Right ventricle myocardium superior (tissue), 1 donor: ENCODE results near the gene CLEC5A. TPM values are rescaled to one million over a fixed set of nuclear protein-coding genes. Genes with fewer than 3 reads are reported as not detected.
"Not testable (repeated sequence)": the region's sequence is repeated elsewhere in the genome, so short reads cannot be mapped to it uniquely, and the experiment has no call there.

Experiments
- ATAC-seq: fragments of 200-7000 bp; cut with Tn5 transposase; one replicate; pipeline ENCODE4 v1.9.1; 2020; ENCODE audit warnings: mild to moderate bottlenecking; ENCODE audit not compliant: poor library complexity
- DNase-seq: peaks from one replicate; pipeline ENCODE4 v3.0.0-alpha.2; 2020
- intact Hi-C: fragments of 100-400 bp; cut with DNase I; formaldehyde crosslinking; loops from one replicate; pipeline ENCODE4 v1.11.2; 2022
- total RNA-seq: library from RNA; stranded (reverse); fragmentation: NEBNext Ultra II Directional; extraction: Animal tissue kit (Norgen Biotek cat#: 25700); gene quantifications from one replicate; pipeline ENCODE4 v1.2.1, GENCODE V29; 2021
- donor health status: DM: no; HTN: yes; CAD: no; lungs with severe emphysema.

Gene CLEC5A
- total RNA-seq, 1 donor from 2014 or later, result 0.08 TPM

DNA sequence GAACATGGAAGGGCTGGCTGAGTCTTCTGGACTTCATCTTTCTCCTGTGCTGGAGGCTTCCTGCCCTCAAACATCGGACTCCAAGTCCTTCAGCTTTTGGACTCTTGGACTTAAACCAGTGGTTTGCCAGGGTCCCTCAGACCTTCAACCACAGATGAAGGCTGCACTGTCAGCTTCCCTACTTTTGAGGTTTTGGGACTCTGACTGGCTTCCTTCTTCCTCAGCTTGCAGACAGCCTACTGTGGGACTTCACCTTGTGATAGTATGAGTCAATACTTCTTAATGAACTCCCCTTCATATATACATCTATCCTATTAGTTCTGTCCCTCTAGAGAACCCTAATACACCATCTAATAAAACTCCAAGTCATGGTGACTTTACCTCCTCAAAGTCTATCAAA is 4.0 kb upstream of the CLEC5A start:
- DNase-seq (no peak), ATAC-seq (no peak)
- intact Hi-C loops, result no loop called here

DNA sequence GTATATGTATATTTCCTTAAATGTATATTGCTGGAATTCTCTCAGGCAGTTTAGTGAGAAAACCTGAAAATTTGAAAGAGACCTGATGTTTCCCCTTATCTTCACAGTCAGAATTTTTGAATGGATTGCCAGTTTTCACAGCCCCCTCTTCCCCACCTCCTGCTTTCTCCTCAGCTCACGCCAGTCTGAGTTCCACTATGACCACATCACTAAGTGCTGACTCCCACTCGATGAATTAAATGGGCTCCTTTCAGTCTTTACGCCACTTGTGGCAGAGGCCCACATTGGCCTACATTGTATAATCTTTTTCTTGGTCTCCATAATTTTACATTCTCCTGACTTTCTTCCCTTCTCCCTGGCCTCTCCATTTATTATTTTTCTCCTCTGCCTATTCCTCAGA is 3.1 kb upstream of the CLEC5A start:
- intact Hi-C loops, result no loop called here
- no peak for DNase-seq
- ATAC-seq, result no peak

DNA sequence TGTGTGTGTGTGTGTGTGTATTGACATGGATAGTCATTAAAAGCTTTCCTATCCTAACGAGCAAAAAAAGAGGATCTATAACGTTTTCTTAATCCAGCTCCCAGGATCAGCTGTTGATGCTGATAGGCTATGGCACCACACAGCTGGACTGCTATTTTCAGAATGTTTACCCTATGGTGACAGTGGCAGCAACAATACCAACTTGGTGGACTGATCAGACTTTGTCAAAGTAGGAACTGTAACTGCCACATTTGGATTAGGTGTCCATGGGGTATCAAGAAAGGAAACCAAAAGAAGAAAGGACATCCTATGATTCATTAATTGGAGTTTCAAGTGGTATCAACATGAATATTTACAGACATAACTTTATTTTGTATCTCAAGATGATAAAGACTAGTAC is 2.7 kb upstream of the CLEC5A start:
- no peak for ATAC-seq
- no peak for DNase-seq
- intact Hi-C loops, result no loop called here

DNA sequence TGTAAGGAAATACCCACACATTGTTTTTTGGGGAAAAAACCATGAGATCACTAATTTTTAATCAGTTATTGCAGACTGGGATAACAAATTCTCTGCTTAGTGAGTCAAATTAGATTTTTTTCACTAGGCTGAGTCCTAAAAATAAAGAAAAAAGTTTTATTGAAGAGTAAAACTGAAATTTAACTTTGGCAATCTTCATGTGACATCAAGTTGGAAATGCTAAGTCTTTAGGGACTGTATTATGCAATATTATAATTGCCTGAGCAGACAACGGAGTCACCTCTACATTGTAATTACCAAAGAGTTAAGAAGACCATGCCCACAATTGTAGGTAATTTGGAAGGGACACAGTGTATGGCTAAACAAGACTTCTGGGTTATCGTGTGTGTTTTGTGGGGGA is 2.2 kb upstream of the CLEC5A start:
- ATAC-seq (no peak), DNase-seq (no peak)
- intact Hi-C loops, result no loop called here

DNA sequence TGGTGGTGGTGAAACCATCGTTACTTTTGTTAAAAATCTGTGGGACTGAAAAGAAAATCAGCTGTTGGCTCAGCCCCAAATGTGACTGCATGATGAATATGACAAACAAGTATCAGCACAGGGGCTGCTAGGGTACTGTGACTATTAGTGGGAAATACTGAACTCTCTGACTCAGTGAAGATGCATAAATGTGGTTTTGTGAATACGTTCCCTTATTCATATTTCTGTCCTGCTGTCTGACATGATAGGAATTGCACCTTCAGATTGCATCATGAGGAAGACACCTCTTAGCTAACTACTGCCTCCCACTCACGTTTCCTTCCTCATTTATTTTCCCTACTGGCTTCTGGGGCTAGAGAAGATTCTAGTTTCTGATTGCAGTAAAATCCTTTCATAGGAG is 1.4 kb downstream of the CLEC5A start:
- DNase-seq (no peak), ATAC-seq (peak; percentile 20)
- intact Hi-C loops, result no loop called here

DNA sequence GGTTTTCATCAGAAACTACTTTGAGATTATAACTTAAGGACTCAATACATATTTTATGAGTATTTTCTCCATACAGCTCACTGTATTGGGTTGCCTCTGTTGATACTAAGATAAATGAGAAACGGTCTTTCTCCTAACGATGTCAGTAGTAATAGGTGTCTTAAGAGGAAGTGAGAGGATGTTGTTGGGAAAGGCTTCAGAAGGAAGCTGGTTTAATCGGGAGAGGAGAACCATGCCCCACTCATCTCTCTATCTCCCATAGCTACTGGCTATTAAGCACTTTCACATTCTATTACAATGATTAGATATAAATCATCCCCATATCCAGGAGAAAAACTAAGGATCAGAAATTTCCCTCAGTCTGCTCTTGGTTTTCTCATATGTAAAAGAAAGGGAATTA is 2.0 kb downstream of the CLEC5A start:
- DNase-seq (no peak), ATAC-seq (no peak)
- intact Hi-C loops, result no loop called here

DNA sequence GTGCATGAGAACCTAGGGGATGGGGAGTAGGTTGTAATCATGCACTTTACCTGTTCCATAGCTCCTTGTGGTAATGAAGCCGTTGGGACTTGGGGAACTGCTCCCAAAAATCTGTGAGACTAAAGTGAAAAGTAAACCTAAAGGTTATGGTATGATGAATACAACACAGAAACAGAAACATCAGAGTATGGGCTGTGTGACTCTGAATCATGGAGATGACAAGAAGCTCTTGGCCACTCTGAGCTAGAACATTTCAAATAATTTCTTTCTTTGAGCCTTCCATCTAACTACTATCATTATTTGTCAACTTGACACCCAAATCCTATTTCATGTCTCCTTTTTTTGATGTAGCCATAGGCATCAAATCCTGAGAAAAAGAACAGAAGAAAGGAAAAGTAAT is 2.9 kb downstream of the CLEC5A start:
- intact Hi-C loops, result no loop called here
- no peak for ATAC-seq
- DNase-seq, result no peak

DNA sequence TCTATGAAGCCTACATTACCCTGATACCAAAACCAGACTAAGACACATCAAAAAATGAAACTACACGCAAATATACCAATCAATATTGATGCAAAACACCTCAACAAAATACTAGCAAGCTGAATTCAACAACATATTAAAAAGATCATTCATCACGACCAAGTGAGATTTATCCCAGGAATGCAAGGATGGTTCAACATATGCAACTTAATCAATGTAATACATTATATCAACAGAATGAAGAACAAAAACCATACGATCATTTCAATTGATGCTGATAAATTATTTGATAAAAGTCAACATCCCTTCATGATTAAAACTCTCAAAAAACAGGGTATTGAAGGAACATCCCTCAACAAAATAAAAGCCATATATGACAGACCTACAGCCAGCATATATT is 5.7 kb downstream of the CLEC5A start:
- ATAC-seq (no peak), DNase-seq (no peak)
- intact Hi-C loops, result no loop called here

DNA sequence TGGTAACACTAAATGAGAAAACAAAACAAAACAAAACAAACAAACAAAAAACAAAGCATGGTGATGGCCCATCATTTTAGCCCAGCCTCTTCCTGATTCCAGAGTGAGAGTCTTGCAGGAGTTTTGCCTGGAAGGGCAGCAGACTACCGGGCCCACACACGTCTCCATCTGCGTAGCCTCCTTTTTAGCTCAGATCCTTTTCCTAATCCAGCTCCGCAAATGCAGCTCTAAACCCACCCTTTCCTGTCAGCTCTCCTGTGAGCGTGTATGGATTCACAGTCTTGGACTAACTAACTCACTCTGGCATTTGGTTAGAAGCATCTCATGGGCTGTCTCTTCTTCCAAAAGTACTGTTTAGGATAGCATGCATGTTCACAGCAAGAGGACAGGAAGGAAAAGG is 16.6 kb downstream of the CLEC5A start:
- no peak for ATAC-seq
- intact Hi-C loops, result no loop called here
- DNase-seq, result no peak

DNA sequence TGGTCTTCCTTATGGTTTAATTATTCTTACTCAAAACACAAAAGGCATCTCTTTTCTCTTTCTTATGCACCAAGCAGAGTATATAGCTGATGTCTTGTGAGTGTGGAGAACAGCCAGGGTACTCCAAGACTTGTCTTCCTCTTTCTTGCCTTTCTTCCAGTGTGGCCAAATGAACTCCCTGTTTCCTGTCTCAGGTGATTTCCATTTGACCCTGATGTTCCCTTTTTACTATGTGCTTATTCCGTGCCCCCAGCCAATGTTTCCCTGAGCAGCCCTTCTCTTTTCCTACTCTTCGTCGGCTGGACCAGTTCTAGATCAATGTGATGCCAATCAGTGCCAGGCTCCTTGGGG is 18.0 kb downstream of the CLEC5A start:
- no peak for DNase-seq
- no peak for ATAC-seq
- intact Hi-C loops, result no loop called here

DNA sequence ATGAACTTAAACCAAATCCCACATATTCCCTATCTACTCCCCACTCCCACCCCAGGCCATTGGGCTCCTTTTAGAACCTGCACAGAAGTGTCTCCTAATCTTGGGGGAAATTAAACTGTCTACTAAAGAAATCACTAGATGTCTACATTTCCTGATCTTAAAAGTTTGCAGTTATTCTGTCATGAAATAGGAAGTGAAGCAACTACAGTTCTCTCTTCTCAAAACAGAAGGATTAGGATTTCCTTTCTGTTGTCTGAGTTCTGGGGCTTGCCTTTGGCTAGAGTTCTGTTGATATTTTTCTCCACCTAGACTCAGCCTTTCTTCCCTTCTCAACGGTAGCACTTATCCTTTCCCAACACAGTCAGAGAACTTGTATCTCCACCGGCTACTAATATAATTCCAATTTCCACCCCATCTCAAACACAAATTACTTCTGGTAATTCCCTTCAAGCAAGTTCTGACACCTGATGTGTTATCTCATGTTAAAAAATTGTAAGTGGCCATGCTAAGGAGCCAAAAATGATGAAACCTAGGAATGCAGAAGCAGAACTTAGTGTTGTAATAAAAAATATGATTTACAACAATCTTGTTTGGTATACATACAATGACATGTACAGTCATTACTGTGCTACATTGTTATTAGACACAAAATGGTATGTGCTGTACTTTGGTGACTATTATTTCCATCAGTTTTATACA is 18.5 kb downstream of the CLEC5A start:
- ATAC-seq (no peak), DNase-seq (no peak)
- intact Hi-C loops, result no loop called here

DNA sequence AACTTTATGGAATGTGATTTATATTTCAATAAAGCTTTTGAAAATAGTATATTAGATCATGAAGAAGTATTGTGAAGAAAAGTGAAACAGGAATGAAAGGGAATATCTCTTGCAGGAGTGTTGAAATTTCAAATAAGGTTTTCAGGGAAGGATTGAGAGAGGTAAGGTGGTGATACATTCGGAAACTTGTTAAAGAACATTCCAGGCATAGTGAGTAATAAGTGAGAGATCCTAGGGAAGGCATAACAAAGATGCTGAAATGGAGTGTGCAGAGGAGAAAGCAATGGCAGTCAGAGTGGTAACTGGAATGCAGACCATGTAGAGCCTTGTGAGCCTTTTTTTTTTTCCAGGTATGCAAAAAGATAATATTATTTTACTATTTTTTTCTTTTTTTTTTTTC is 26.5 kb downstream of the CLEC5A start:
- ATAC-seq (no peak), DNase-seq (no peak)
- intact Hi-C loops, result no loop called here

DNA sequence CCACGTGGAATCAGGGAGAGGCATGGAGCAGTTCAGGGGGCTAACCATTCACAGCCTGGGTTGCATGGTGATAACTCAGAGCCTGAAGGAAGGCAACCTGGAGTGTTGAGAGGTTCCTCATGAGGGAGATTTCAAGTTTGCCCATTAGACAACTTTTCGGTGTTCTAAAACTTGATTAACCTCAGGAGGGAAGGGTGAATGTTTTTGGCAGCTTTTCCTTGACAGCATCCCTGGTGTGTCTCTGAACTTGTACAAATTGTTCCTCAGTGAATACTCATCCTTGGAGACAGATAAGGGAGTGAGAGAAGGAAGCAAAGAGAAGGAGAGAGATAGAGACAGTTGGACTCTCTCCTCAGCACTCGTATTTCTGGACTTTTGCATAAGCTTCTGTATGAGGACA is 30.7 kb downstream of the CLEC5A start, which contains the start of gene OR9A4:
TSS of gene OR9A4 (plus strand) at position 301 of the 400 bp plus-strand sequence. CDS start 2,477 bp downstream, outside the sequence.
- no peak for ATAC-seq
- DNase-seq, result no peak

DNA sequence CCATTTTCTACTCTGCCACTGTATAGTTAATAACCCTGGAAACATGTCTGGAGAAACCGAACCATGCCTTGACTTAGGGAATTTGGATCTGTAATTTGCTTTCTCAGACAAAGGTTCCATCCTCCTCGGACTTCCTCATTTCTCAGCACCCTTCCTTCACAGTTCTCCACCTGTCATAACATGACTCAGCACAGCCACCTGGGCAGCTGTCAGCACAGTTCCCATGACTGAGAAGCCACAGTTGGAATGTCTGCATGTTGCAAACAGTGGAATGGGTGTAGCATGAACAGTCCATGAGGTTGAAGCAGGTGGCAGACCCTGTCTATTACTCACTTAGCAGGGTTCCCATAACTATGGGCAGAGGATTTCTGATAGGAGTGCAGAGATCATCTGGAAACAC is 31.2 kb downstream of the CLEC5A start:
- intact Hi-C loops, result no loop called here
- no peak for ATAC-seq
- DNase-seq, result no peak

More for the DNA sequence above, 30.7 kb downstream of the CLEC5A start, which contains the start of gene OR9A4:
- intact Hi-C loops, result no loop called here

DNA sequence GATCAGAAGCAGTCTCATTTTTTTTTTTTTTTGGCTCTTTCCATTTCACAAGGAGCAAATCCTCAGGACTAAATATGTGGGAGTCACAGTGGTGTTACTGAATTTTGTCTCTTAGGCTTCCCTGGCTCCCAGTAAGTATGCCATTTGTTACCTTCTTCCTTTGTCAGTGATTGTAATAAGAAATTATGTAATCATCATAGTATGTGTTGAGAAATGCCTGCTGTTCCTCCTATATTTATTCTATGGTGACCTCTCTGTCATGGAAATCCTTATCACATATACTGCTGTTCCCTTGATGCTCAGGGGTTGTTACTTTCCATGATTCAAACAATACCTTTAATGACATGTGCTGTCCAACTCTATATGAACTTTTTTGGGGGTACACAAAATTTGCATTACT is 35.4 kb downstream of the CLEC5A start:
- no peak for ATAC-seq
- no peak for DNase-seq
- intact Hi-C loops, result no loop called here

DNA sequence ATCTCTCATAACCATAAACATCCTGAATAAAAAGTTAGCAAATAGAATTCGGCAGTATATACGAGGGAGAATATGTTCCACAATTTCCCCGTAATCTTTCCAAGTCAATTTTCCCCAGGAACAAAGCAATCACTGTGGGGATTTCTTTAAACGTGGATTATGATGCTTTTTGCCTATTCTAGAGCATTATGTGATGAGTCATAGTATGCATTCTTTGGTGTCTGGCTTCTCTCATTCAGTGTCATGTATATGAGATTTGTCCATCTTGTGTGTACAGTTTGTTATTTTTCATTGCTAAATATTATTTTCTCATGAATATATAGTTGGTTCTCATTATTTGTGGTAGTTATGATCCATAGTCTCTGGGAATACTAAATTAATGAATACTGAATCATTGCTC is 40.5 kb downstream of the CLEC5A start:
- DNase-seq, result no peak
- intact Hi-C loops, result no loop called here
- no peak for ATAC-seq

DNA sequence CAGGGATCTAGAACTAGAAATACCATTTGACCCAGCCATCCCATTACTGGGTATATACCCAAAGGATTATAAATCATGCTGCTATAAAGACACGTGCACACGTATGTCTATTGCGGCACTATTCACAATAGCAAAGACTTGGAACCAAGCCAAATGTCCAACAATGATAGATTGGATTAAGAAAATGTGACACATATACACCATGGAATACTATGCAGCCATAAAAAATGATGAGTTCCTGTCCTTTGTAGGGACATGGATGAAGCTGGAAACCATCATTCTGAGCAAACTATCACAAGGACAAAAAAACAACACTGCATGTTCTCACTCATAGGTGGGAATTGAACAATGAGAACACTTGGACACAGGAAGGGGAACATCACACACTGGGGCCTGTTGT is 47.4 kb downstream of the CLEC5A start:
- intact Hi-C loops, ATAC-seq, DNase-seq: not testable (repeated sequence)

DNA sequence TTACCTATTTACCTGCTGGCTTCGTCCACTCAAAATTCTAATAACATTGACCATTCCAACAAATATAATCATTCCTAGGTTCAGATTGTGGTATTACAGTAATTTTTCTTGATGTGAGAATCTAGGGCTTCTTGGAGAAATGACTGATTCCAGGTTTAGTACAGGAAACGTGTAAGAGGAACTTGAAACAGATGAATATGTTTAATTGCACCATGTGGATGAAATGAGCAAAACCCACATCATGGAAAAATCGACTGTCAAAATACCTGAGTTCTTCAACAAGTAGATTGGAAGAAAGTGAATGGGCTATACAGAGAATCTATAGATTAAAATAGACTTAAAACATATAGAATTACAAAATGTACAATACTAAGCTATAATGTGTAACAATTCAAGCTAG is 55.4 kb downstream of the CLEC5A start:
- intact Hi-C loops, result no loop called here

DNA sequence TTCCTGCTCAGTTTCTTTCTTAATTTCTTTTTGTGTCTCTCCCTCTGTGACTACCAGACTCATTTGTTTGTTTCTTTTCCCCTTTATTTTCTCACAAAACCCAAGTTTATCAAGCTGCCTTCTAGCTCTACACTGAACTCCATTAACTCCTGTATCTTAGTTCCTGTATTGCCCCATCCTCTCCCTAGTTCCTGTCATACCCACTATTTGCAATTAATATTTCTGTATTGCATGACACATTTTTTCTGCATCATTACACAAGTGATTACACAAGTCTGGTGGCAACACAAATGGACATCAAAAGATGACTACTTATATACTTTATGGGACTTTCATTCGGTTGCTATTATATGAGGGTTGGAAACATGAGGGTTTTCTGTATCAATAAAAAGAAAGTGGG is 57.5 kb downstream of the CLEC5A start:
- intact Hi-C loops, result no loop called here
- no peak for DNase-seq
- no peak for ATAC-seq

More for the DNA sequence above, 55.4 kb downstream of the CLEC5A start:
- ATAC-seq, result no peak
- no peak for DNase-seq

DNA sequence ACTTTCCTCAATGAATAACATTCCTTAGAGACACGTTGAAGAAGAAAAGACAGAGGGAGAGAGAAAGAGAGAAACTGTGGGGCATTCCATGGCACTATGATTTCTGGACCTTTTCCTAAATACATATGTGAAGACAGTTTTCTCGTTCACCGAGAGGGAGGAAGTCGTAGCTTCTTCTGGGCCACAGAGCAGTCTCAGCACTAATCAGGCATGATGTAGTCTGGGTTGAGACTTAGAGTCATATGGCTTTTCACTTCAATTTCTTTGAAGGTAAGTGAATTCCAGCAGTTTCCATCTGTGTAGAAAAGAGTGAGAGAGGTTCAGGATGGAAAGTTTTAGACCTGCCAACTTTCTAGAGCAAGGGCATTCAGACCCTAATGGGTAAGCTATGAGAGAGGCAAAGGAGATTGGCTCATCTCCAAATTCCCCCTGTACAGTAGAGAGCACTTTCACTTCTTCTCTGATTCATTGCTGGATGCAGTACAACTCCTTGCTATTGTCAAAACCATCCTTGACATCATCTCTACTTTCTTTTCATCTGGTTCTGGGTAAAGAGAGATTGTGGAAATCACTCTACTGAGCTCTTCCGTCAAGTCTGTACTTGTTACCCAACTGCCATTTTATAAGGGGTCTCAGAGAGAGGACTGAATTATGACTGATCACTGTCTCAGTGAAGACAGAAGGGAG is 62.1 kb downstream of the CLEC5A start:
- DNase-seq, result no peak
- intact Hi-C loops, result no loop called here
- no peak for ATAC-seq

DNA sequence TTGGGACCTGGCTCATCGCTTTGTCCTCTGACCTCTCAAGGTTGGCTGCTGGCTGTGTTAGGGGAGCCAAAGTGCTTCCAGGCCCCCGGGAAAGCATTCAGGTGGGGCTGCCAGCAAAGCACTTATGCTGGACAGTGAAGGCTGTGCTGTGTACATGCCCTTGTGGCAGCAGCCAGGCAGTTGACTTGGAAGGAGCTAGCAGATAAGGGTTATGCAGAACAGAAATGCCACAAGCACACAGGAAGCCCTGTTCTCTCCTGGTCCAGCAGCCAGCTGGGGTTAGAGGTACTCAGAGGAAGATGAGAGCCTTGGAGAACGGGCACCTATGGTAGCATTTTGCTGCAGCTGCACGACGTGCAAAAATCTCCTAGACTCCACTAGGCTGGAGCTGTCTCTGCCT is 65.8 kb downstream of the CLEC5A start:
- DNase-seq (no peak), ATAC-seq (no peak)
- intact Hi-C loops, result no loop called here
